PC-9 (cell line): ENCODE results near the gene FOLR1. TPM values are rescaled to one million over a fixed set of nuclear protein-coding genes. Genes with fewer than 3 reads are reported as not detected.
"Not testable (repeated sequence)": the region's sequence is repeated elsewhere in the genome, so short reads cannot be mapped to it uniquely, and the experiment has no call there.

ENCODE experiments used
- BruUV-seq: library from RNA; stranded (reverse); fragments of 400-500 nt; replicated peaks from 2 replicates; lab custom pipeline; 2021; lab: Mats Ljungman, UMichigan
- CTCF ChIA-PET: fragments of 300-600 bp; sonication (Branson Sonifier 250); formaldehyde crosslinking; loops from one replicate; lab custom pipeline; 2022; ENCODE audit warnings: antibody characterized with exemption; lab: Charles Lee
- POLR2A ChIA-PET: fragments of 300-600 bp; sonication (Branson Sonifier 250); formaldehyde crosslinking; loops from one replicate; lab custom pipeline; 2022; ENCODE audit warnings: antibody characterized with exemption; ENCODE audit not compliant: unreplicated experiment; lab: Charles Lee
- DNase-seq, 2 experiments: peaks; one replicate each; pipeline versions ENCODE4 v3.0.0 to v3.0.0-alpha.2; 2015 to 2022; ENCODE audit warnings: mixed read lengths in 1 of 2
- H2AFZ ChIP-seq: fragments of 200-600 bp; sonication (generic); 2 replicates; pipeline ENCODE4 v1.8.1; 2017; ENCODE audit warnings: antibody characterized with exemption
- H3F3A ChIP-seq: fragments of 200-600 bp; sonication (generic); 2 replicates; pipeline ENCODE4 v1.8.1; 2017; ENCODE audit warnings: antibody characterized with exemption, mild to moderate bottlenecking, low read depth; ENCODE audit not compliant: insufficient read depth
- H3K27ac ChIP-seq: fragments of 200-600 bp; sonication (generic); 2 replicates; pipeline ENCODE4 v1.6.1; 2016; ENCODE audit warnings: mixed run types
- H3K27me3 ChIP-seq: fragments of 200-600 bp; sonication (generic); 2 replicates; pipeline ENCODE4 v1.6.1; 2016; ENCODE audit warnings: low read depth, mixed run types; ENCODE audit not compliant: insufficient read depth
- H3K36me3 ChIP-seq: fragments of 200-600 bp; sonication (generic); 2 replicates; pipeline ENCODE4 v1.6.1; 2016; ENCODE audit warnings: low read depth, mixed run types
- H3K4me1 ChIP-seq: fragments of 200-600 bp; sonication (generic); replicated peaks from 2 replicates; pipeline ENCODE4 v1.6.1; 2016; ENCODE audit warnings: mixed run types; ENCODE audit not compliant: insufficient read depth
- H3K4me2 ChIP-seq: fragments of 200-600 bp; sonication (generic); 2 replicates; pipeline ENCODE4 v1.6.1; 2017; ENCODE audit warnings: mixed run types
- H3K4me3 ChIP-seq: fragments of 200-600 bp; sonication (generic); 2 replicates; pipeline ENCODE4 v1.6.1; 2016; ENCODE audit warnings: mixed run types
- H3K79me2 ChIP-seq: fragments of 200-600 bp; sonication (generic); 2 replicates; pipeline ENCODE4 v1.6.1; 2017; ENCODE audit warnings: low read depth, mixed run types
- H3K9me2 ChIP-seq: fragments of 200-600 bp; sonication (generic); 2 replicates; pipeline ENCODE4 v1.8.1; 2017; ENCODE audit warnings: mild to moderate bottlenecking; ENCODE audit not compliant: insufficient read depth
- H3K9me3 ChIP-seq: fragments of 200-600 bp; sonication (generic); 2 replicates; pipeline ENCODE4 v1.8.1; 2016; ENCODE audit warnings: low read depth; ENCODE audit not compliant: insufficient read depth
- H4K20me1 ChIP-seq: fragments of 200-600 bp; sonication (generic); 2 replicates; pipeline ENCODE4 v1.8.1; 2017; ENCODE audit not compliant: insufficient read depth
- EZH2 ChIP-seq: fragments of 200-600 bp; sonication (generic); IDR thresholded peaks from 2 replicates; pipeline ENCODE4 v1.8.0; 2017; ENCODE audit warnings: antibody characterized with exemption, low read depth
- intact Hi-C: fragments of 100-400 bp; cut with micrococcal nuclease; formaldehyde crosslinking; loops from one replicate; pipeline ENCODE4 v1.10.0; 2022; ENCODE audit not compliant: unreplicated experiment
- total RNA-seq: library from RNA; stranded (reverse); gene quantifications from 2 replicates; pipeline ENCODE4 v1.2.3, GENCODE V29; 2021
- TF ChIP-seq, protein P1 (sequence below): fragments of 200-600 bp; sonication (generic); conservative IDR thresholded peaks from 2 replicates; pipeline ENCODE4 v1.6.1; 2017; ENCODE audit warnings: mixed run types, antibody characterized with exemption, mild to moderate bottlenecking, moderate library complexity

The FOLR1 gene
- total RNA-seq, 1 experiment from 2014 or later, result 4.7 TPM

DNA sequence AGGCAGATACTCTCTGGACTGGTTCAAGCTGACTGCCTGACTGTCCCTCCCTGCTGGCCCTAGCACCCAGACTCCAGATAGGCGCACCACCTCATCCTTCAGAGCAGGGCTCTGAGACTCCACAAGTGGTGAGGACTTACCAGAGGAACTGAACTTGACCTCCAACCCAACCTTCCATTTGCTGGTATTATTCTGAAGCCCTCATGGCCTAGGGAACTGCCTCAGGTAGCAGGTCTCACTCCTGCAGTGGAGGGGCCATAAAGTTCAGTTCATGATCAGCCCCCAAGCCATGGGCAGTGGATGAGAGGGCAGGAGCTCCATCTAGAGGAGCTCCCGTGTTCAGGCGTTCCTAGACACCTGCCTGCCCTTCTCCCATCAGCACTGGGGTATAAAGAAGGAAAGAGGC, 10.4 kb upstream of the FOLR1 start:
- H3K27ac ChIP-seq, H4K20me1 ChIP-seq, H3K27me3 ChIP-seq, H3F3A ChIP-seq, H3K4me1 ChIP-seq, H3K79me2 ChIP-seq, H3K4me3 ChIP-seq, H3K9me2 ChIP-seq, H3K36me3 ChIP-seq, H3K9me3 ChIP-seq, BruUV-seq, H3K4me2 ChIP-seq, DNase-seq, H2AFZ ChIP-seq: not testable (repeated sequence)
- intact Hi-C loops, result loop anchor here (1.0 to 5.0 kb wide), 2 partner anchors 37 to 79 kb away; partner anchors contain the start of gene LAMTOR1
- ChIA-PET CTCF (interaction anchor here (0.7 kb wide), 1 partner anchor 99 kb away, joined by 4 read pairs; no protein-coding TSS in a partner anchor), POLR2A (interaction anchor here (0.7 kb wide), 1 partner anchor 38 kb away, joined by 4 read pairs; no protein-coding TSS in a partner anchor)
- TF ChIP-seq, protein P1, sequence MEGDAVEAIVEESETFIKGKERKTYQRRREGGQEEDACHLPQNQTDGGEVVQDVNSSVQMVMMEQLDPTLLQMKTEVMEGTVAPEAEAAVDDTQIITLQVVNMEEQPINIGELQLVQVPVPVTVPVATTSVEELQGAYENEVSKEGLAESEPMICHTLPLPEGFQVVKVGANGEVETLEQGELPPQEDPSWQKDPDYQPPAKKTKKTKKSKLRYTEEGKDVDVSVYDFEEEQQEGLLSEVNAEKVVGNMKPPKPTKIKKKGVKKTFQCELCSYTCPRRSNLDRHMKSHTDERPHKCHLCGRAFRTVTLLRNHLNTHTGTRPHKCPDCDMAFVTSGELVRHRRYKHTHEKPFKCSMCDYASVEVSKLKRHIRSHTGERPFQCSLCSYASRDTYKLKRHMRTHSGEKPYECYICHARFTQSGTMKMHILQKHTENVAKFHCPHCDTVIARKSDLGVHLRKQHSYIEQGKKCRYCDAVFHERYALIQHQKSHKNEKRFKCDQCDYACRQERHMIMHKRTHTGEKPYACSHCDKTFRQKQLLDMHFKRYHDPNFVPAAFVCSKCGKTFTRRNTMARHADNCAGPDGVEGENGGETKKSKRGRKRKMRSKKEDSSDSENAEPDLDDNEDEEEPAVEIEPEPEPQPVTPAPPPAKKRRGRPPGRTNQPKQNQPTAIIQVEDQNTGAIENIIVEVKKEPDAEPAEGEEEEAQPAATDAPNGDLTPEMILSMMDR, result 0 out of 2 replicates have a peak, but pooled peaks have one; percentile 27

DNA sequence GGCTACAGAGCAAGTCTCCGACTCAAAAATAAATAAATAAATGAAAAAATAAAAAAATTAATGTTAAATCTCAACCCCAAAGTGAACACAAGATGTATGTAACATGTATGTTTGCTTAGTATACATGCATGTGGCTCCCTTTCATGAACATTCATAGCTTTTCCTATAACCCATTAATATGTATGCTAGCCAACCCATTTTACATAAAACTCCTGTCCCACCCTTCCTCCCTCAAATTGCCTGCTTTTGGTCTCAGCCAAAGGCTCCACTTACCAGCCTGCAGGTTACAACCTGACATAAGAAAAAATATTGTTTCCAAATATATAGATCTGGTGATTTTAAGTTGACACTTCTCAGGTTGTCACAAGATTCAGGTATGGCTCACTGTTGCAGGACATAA, 3.7 kb upstream of the FOLR1 start:
- TF ChIP-seq EZH2, result no peak
- TF ChIP-seq, protein P1, result no peak
- Histone ChIP-seq H3K4me1 (peaks cover 10% of the 10 kb centered on the region), H4K20me1 (no peaks in the 10 kb centered on the region), H3K27me3 (no peaks in the 10 kb centered on the region), H3K79me2 (no peaks in the 10 kb centered on the region), H3F3A (no peaks in the 10 kb centered on the region), H3K36me3 (no peaks in the 10 kb centered on the region), H3K27ac (no peak overlapping the region), H2AFZ (no peak overlapping the region), H3K4me3 (no peak overlapping the region), H3K9me3 (no peaks in the 10 kb centered on the region), H3K4me2 (no peak overlapping the region), H3K9me2 (no peaks in the 10 kb centered on the region)
- no TSS peak for BruUV-seq
- POLR2A ChIA-PET, result interaction anchor here (0.6 kb wide), 1 partner anchor 19 kb away, joined by 3 read pairs; no protein-coding TSS in a partner anchor
- intact Hi-C loops, result no loop called here
- CTCF ChIA-PET, result no interaction called here
- DNase-seq, result no peak

DNA sequence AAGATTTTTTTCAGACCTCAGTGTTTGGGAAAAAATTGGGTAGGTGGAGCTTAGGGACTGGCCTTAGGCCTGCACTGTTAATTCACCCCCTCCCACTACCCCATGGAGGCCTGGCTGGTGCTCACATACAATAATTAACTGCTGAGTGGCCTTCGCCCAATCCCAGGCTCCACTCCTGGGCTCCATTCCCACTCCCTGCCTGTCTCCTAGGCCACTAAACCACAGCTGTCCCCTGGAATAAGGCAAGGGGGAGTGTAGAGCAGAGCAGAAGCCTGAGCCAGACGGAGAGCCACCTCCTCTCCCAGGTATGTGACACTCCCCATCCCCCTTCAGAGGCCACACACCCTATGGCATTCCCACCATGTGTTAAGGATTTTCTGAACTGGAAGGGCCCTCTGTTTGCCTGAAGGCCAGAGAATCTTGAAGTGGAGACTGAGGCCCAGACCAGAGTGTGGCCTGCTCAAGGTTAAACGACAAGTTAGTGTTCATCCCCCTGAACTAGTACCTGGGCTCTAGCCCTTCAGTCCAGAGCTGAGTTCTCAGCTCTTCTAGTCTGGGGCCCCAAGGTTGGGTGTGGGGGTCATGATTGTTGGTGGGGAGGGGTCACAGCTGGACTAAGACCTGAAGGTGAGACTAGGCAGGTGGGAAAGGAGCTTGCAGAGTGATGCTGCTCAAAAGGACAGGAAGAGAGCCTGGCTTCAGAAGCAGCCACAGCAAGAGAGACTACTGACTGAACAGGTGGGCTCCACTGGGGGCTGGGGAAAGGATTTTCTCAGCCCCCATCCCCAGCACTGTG, 2.3 kb upstream of the FOLR1 start:
- Histone ChIP-seq H3K27me3 (no peaks in the 10 kb centered on the region), H3K79me2 (no peaks in the 10 kb centered on the region), H3F3A (no peaks in the 10 kb centered on the region), H3K4me3 (no peak overlapping the region), H3K9me3 (no peaks in the 10 kb centered on the region), H3K9me2 (peaks cover 2% of the 10 kb centered on the region; the same call in 1 of the 2 replicates), H3K4me2 (no peak overlapping the region), H3K36me3 (no peaks in the 10 kb centered on the region), H2AFZ (no peak overlapping the region), H4K20me1 (no peaks in the 10 kb centered on the region), H3K4me1 (peaks cover 10% of the 10 kb centered on the region), H3K27ac (no peak overlapping the region)
- ChIA-PET CTCF (interaction anchor here (0.6 to 0.7 kb wide), 2 partner anchors 43 to 240 kb away, joined by 3 read pairs; no protein-coding TSS in a partner anchor), POLR2A (interaction anchor here (0.6 kb wide), 2 partner anchors 15 to 167 kb away, joined by 3 to 4 read pairs; no protein-coding TSS in a partner anchor)
- BruUV-seq, result no TSS peak
- TF ChIP-seq EZH2, result no peak
- TF ChIP-seq, protein P1, result no peak
- intact Hi-C loops, result loop anchor here (5.0 kb wide), 1 partner anchor 243 kb away; the partner anchor contains the start of gene CLPB
- DNase-seq, result peak in 1 of 2 experiments; percentile 42
